HFF-Myc (cell line): ENCODE measurements around the gene BIRC3.
A peak's percentile ranks its signal among the peaks of the same experiment; 100 is the strongest.

Experiments
- DNase-seq: peaks from one replicate; pipeline ENCODE4 v3.0.0-alpha.2; 2011; ENCODE audit warnings: low read depth; ENCODE audit errors: extremely low read depth
- H3K4me3 ChIP-seq: replicated peaks from 2 replicates; pipeline ENCODE4 v1.5.1; 2011; ENCODE audit warnings: low read depth, mild to moderate bottlenecking, control low read depth, low read length
- TF ChIP-seq, protein P1 (sequence below): IDR thresholded peaks from 2 replicates; pipeline ENCODE4 v1.5.1; 2012; ENCODE audit warnings: mild to moderate bottlenecking, low read depth, low read length, control low read depth; ENCODE audit errors: missing control alignments

Gene BIRC3

DNA sequence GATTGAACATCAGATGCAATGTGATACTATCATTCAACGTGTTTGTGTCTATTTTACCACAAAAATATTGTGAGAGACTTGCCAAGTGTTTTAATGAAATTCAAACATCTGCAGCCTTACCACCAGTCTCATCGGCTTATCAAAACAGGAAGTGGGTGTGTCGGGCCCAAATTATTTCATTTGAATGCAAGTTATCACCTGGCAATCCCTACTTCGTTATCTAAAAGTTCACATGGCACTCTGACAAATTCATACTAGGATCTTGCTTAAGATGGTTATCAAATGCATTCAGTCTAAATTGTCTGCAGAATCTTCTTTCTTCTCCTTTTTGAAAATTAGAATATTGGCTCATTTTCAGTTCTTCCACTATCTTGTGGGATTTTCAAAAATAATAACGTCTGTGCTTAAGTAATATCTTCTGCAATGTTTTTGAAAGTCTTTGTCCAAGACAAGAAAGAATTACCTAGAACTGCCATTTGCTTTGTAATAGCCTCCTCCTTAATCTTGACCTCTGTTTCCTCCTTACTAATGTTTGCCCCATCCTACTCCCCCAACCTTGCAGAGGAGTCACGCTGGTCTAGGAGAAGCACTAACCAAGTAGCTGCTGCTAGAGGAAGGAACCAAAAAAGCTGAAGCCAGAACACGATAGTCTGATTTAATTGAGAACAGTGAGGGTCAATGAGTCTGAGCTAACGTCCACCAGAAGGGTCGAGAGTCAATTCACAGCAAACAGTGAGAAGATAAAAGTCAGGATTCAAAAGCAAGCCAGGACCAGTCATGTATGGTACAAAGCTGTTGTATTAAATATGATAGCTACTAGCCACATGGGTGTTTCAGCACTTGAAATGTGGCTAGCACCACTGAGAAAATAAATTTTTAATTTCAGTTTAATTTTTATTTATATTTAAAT lies 10.2 kb upstream of the BIRC3 start:
- H3K4me3 ChIP-seq = no peak overlapping the region
- TF ChIP-seq, protein P1, sequence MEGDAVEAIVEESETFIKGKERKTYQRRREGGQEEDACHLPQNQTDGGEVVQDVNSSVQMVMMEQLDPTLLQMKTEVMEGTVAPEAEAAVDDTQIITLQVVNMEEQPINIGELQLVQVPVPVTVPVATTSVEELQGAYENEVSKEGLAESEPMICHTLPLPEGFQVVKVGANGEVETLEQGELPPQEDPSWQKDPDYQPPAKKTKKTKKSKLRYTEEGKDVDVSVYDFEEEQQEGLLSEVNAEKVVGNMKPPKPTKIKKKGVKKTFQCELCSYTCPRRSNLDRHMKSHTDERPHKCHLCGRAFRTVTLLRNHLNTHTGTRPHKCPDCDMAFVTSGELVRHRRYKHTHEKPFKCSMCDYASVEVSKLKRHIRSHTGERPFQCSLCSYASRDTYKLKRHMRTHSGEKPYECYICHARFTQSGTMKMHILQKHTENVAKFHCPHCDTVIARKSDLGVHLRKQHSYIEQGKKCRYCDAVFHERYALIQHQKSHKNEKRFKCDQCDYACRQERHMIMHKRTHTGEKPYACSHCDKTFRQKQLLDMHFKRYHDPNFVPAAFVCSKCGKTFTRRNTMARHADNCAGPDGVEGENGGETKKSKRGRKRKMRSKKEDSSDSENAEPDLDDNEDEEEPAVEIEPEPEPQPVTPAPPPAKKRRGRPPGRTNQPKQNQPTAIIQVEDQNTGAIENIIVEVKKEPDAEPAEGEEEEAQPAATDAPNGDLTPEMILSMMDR = no peak
- DNase-seq = no peak

DNA sequence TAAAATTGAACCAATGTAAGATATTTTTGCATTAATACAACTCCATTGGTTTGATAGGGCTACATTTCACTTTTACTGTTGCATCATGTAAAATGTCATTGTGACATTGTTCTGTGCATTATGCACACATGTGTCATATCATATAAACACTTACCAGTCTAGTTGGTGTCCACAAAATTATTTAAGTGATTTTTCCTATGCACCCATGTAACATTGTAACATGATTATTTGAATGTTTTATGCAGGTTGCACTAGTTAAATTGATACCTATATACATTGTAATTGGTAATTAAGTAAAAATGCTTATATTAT lies 9.6 kb upstream of the BIRC3 start:
- TF ChIP-seq, protein P1 = no peak
- no peak for DNase-seq
- no peak overlapping the region for H3K4me3 ChIP-seq

DNA sequence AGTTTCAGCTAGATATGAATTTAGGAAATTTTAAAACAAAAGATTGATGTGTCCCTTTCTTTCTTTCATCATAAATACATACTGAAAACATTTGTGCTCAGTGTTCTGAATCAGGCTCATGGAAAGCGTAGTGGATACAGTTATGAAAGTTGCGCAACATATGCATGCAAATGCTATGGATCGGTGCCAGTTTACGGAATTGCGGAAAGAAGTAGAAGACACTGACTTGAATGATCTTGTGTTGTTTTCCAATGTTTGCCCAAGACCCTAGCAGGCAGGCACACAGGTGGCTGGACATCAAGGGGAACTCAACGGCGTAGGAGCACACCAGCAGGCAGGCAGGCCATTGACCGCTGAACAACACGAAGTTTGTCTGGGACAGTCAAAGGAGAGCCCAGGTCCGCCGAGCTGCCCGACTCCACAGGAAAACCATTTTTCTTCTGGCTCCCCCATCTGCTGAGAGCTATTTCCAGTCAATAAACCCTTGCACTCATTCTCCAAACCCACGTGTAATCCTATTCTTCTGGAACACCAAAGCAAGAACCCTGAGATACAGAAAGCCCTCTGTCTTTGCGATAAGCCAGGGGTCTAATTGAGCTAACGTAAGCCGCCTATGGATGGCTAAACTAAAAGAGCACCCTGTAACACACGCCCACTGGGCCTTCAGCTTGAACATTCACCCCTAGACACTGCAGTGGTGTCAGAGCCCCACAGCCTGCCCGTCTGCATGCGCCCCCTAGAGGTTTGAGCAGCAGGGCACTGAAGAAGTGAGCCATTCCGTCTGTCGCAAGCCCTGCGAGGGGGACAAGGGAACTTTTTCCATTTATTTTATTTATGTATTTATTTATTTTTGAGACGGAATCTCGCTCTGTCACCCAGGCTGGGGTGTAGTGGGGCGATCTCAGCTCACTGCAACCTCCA lies 7.4 kb upstream of the BIRC3 start:
- TF ChIP-seq, protein P1 = peak; percentile 15
- DNase-seq = no peak
- no peak overlapping the region for H3K4me3 ChIP-seq

DNA sequence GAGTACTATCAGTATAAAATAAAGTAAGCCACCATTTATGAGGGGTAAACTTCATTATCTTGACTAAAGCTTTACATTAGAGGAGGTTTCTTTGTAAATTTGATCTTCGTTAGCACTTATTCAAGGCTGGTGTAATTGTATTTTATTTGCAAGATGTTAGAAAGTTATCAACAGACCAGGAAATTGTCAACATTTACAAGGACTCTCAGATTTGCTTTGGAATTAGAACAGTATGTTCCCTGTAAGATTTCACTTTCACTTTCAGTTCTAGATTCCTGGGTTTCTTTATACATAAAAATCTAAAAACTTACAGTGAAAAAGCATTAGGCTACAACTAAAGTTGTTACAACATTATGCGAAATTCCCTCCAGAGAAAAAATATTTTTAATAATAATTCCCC lies 4.6 kb upstream of the BIRC3 start:
- TF ChIP-seq, protein P1 = no peak
- no peak overlapping the region for H3K4me3 ChIP-seq
- DNase-seq = no peak

DNA sequence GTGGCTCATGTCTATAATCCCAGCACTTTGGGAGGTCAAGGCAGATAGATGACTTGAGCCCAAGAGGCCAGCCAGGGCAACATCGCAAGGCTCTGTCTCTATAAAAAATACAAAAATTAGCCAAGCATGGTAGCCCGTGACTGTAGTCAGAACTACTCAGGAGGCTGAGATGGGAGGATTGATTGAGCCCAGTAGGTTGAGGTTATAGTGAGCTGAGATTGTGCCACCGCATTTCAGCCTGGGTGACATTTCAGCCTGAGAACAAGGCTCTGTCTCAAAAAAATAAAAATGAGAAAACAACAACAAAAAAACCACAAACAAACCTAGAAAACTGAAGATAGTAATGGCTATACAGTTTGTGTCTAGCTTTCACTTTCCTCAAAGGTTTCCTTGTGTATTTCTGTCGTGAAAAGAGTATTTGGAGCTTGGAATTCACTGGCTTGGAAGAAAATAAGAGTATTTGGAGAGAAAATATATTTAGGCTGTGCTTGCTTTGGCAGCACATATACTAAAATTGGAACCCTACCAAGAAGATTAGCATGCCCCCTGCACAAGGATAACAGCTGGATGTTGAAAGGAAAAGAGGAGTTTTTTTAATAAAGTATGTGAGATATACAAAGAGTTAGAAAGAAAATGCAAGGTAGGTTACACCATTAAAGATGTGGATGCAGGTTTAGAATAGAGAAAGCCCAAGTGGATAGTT lies 3.9 kb upstream of the BIRC3 start:
- no peak for DNase-seq
- TF ChIP-seq, protein P1 = no peak
- H3K4me3 ChIP-seq = no peak overlapping the region; the same call in 1 of the 2 replicates

DNA sequence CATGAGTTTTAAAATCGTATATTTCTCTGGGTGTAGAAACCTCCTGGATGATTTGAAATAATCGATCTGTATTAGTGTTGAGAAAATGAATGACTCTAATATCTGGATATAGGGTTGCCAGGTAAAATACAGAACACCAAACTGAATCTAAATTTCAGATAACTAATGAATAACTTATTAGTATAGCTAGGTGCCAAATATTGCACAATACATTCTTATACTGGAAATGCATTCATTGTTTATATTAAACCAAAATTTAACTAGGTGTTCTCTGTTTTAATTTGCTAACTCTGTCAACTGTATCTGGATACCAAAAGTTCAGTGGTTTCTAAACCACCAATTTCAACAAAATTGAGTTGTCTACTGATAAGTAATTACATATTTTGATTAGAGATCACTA lies 2.5 kb upstream of the BIRC3 start:
- no peak for DNase-seq
- no peak overlapping the region for H3K4me3 ChIP-seq
- TF ChIP-seq, protein P1 = no peak
